ENCODE measurements around the gene ARHGEF7.

GRCh38 chr13:111186305-111186935 is 71.3 kb downstream of the ARHGEF7 start:
- TF ChIP-seq CTCF (IDR thresholded peaks at IDR 0.05): no peak
- no peak for TF ChIP-seq POLR2A (IDR thresholded peaks at IDR 0.05)

Measured in thyroid gland (tissue), 4 donors.